GM12878 (cell line): ENCODE measurements around the gene ABHD17A. TPM values are rescaled to one million over a fixed set of nuclear protein-coding genes. Genes with fewer than 3 reads are reported as not detected.

Experiments used
- CHD1 ChIP-seq: IDR thresholded peaks from 2 replicates; pipeline ENCODE4 v1.6.1; 2012; ENCODE audit warnings: low read depth, low read length, improper control_type of control experiment
- EP300 ChIP-seq, 2 experiments: fragments of 150-350 bp in 1 of 2; IDR thresholded peaks; 2 replicates each; pipeline ENCODE4 v1.6.1; 2011 to 2012; ENCODE audit warnings: low read depth in 2 of 2, low read length in 2 of 2, borderline replicate concordance in 1 of 2, improper control_type of control experiment in 1 of 2, inconsistent platforms in 1 of 2; ENCODE audit not compliant: control insufficient read depth in 1 of 2
- ESRRA ChIP-seq: IDR thresholded peaks from 2 replicates; pipeline ENCODE4 v1.6.1; 2012; ENCODE audit warnings: mild to moderate bottlenecking, low read length, improper control_type of control experiment
- HDAC2 ChIP-seq: fragments of 200-600 bp; sonication (generic); IDR thresholded peaks from 2 replicates; pipeline ENCODE4 v1.6.1; 2017
- NFYB ChIP-seq: IDR thresholded peaks from 2 replicates; pipeline ENCODE4 v1.6.1; 2011; ENCODE audit warnings: low read depth, mild to moderate bottlenecking, low read length, improper control_type of control experiment, moderate library complexity; ENCODE audit not compliant: insufficient read depth
- SP1 ChIP-seq: IDR thresholded peaks from one replicate; pipeline ENCODE4 v1.6.1; 2011; ENCODE audit warnings: low read depth, low read length
- TARDBP ChIP-seq: IDR thresholded peaks from 2 replicates; pipeline ENCODE4 v1.6.1; 2016; ENCODE audit warnings: borderline replicate concordance
- polyA plus RNA-seq, 11 experiments: library from polyadenylated mRNA; depleted of rRNA in 4 of 11; unstranded in 6 of 11; stranded (reverse) in 5 of 11; fragments of >200 nt; fragmentation: Nextera tagmentation in 4 of 11; fragmentation: Illumina TruSeq in 1 of 11; extraction: Ambion mirVana in 4 of 11; extraction: Trizol in 1 of 11; gene quantifications; 1 replicate in 1 of 11; 2 replicates in 10 of 11; pipeline versions ENCODE4 v1.2.1 to v1.2.3, GENCODE V29; 2011 to 2016; ENCODE audit warnings: inconsistent platforms in 2 of 11, missing spikeins in 2 of 11, low read depth in 1 of 11
- total RNA-seq, 4 experiments: library from RNA; depleted of rRNA in 3 of 4; stranded (reverse); fragments of >200 nt in 3 of 4; fragmentation: Illumina TruSeq in 1 of 4; extraction: Trizol in 1 of 4; gene quantifications; 2 replicates each; pipeline versions ENCODE4 v1.2.1 to v1.2.3, GENCODE V29; 2013 to 2021
- TF ChIP-seq, protein P1 (sequence below): fragments of 450-650 bp; IDR thresholded peaks from 2 replicates; pipeline ENCODE4 v1.6.1; 2017; ENCODE audit warnings: mild to moderate bottlenecking, moderate library complexity
- TF ChIP-seq, protein P2 (sequence below): fragments of 450-650 bp; formaldehyde crosslinking; IDR thresholded peaks from 2 replicates; pipeline ENCODE4 v1.4.0; 2022; ENCODE audit warnings: mild to moderate bottlenecking, moderate library complexity
- TF ChIP-seq, protein P3 (sequence below): IDR thresholded peaks from 2 replicates; pipeline ENCODE4 v1.6.1; 2011; ENCODE audit warnings: low read depth, low read length, improper control_type of control experiment, borderline replicate concordance

Gene ABHD17A
- total and polyA plus RNA-seq, 10 of the 15 experiments (the other 5 are each of a cell fraction or from before 2014, with no cell fraction given), result 0.13 to 126 (median 28.8) TPM; not detected in 1

DNA sequence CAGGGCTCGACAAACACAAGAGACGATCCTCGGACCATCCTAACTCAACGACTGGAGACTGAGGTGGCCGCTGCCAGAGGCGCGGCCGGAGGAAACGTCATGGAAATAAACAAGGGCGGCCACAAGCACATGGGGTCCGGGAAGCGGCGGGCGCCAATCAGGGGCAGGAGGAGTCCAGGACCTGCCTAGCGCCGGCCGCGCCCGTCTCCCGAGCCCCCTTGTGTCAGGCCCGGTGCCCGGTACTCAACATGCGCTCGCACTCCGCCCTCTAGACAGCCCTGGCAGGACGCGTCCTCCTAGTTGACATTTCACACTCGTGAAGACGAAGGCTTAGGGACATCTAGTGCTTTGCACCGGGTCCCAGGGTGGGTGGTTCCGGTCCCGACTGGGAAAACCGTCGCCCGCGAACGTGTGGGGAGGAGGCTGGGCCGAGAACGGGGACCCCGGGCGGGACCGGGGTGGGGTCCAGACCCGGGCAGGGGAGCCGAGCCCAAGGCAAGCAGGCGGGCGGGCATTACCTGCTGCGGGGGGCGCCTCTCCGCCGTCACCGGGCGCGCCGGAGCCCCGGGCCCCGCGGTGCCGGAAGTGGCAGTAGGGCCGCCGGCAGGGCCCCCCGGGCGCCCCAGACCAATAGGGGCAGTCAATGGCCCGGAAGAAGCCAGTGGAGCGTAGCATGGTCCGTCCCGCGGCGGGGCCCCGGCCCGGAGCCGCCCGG lies 37.5 kb downstream of the ABHD17A start (continued):
- TF ChIP-seq, protein P1, sequence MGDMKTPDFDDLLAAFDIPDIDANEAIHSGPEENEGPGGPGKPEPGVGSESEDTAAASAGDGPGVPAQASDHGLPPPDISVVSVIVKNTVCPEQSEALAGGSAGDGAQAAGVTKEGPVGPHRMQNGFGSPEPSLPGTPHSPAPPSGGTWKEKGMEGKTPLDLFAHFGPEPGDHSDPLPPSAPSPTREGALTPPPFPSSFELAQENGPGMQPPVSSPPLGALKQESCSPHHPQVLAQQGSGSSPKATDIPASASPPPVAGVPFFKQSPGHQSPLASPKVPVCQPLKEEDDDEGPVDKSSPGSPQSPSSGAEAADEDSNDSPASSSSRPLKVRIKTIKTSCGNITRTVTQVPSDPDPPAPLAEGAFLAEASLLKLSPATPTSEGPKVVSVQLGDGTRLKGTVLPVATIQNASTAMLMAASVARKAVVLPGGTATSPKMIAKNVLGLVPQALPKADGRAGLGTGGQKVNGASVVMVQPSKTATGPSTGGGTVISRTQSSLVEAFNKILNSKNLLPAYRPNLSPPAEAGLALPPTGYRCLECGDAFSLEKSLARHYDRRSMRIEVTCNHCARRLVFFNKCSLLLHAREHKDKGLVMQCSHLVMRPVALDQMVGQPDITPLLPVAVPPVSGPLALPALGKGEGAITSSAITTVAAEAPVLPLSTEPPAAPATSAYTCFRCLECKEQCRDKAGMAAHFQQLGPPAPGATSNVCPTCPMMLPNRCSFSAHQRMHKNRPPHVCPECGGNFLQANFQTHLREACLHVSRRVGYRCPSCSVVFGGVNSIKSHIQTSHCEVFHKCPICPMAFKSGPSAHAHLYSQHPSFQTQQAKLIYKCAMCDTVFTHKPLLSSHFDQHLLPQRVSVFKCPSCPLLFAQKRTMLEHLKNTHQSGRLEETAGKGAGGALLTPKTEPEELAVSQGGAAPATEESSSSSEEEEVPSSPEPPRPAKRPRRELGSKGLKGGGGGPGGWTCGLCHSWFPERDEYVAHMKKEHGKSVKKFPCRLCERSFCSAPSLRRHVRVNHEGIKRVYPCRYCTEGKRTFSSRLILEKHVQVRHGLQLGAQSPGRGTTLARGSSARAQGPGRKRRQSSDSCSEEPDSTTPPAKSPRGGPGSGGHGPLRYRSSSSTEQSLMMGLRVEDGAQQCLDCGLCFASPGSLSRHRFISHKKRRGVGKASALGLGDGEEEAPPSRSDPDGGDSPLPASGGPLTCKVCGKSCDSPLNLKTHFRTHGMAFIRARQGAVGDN, result no peak
- no peak for TF ChIP-seq SP1
- TF ChIP-seq EP300 (IDR thresholded peaks at IDR 0.05; ENCODE audit: borderline replicate concordance in 1 of 2, control insufficient read depth in 1 of 2, low read depth in 2 of 2, low read length in 2 of 2), result no peak
- no peak for TF ChIP-seq ESRRA
- TF ChIP-seq, protein P2, sequence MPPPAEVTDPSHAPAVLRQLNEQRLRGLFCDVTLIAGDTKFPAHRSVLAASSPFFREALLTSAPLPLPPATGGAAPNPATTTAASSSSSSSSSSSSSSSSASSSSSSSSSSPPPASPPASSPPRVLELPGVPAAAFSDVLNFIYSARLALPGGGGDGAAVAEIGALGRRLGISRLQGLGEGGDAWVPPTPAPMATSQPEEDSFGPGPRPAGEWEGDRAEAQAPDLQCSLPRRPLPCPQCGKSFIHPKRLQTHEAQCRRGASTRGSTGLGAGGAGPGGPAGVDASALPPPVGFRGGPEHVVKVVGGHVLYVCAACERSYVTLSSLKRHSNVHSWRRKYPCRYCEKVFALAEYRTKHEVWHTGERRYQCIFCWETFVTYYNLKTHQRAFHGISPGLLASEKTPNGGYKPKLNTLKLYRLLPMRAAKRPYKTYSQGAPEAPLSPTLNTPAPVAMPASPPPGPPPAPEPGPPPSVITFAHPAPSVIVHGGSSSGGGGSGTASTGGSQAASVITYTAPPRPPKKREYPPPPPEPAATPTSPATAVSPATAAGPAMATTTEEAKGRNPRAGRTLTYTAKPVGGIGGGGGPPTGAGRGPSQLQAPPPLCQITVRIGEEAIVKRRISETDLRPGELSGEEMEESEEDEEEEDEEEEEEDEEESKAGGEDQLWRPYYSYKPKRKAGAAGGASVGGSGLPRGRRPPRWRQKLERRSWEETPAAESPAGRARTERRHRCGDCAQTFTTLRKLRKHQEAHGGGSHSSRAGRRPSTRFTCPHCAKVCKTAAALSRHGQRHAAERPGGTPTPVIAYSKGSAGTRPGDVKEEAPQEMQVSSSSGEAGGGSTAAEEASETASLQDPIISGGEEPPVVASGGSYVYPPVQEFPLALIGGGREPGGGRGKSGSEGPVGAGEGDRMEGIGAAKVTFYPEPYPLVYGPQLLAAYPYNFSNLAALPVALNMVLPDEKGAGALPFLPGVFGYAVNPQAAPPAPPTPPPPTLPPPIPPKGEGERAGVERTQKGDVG (CRISPR knock-in tag), result no peak
- TF ChIP-seq CHD1, result peak; percentile 26; the same call in 1 of the 2 replicates
- 0 out of 2 replicates have a peak, but pooled peaks have one; percentile 8 for TF ChIP-seq TARDBP
- TF ChIP-seq HDAC2, result no peak
- TF ChIP-seq NFYB, result peak; percentile 71; the same call in 1 of the 2 replicates
- TF ChIP-seq, protein P3, sequence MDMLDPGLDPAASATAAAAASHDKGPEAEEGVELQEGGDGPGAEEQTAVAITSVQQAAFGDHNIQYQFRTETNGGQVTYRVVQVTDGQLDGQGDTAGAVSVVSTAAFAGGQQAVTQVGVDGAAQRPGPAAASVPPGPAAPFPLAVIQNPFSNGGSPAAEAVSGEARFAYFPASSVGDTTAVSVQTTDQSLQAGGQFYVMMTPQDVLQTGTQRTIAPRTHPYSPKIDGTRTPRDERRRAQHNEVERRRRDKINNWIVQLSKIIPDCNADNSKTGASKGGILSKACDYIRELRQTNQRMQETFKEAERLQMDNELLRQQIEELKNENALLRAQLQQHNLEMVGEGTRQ, result no peak
